HG03460 (cell line): ENCODE measurements around the gene SLC9A7.
A peak's percentile ranks its signal among the peaks of the same experiment; 100 is the strongest.
"Not testable (repeated sequence)": the region's sequence is repeated elsewhere in the genome, so short reads cannot be mapped to it uniquely, and the experiment has no call there.

Experiments
- ATAC-seq: cut with Tn5 transposase; IDR thresholded peaks from one replicate; pipeline ENCODE4 v1.9.1; 2021; ENCODE audit not compliant: unreplicated experiment

The SLC9A7 gene

GRCh38 chrX:46754586-46755061 is 4.3 kb downstream of the SLC9A7 start:
- ATAC-seq = no peak

GRCh38 chrX:46754036-46754435 is 4.9 kb downstream of the SLC9A7 start:
- ATAC-seq = no peak

- no peak for ATAC-seq
Observed at GRCh38 chrX:46750889-46751288, 8.0 kb downstream of the SLC9A7 start.

- no peak for ATAC-seq
Observed at GRCh38 chrX:46744009-46744408, 14.9 kb downstream of the SLC9A7 start.

DNA sequence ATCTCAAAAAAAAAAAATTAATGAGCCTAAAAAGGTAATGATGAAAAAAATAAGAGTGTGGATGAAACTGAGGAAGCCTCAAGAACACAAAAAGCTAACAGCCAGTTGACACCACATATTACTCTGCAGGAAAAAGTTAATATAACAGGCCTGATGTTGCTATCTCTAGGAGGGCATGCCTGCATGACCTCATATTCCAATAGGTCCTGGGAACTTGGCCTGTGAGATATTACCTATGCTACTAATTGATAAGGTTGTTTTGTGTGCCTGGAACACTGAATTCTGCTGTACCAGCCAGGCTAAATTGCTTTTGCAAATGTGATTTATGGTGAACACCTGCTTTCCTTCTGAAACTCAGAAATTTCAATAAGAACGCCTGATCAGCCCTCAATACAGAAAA is 15.9 kb downstream of the SLC9A7 start:
- ATAC-seq = no peak

GRCh38 chrX:46739736-46740135 is 19.2 kb downstream of the SLC9A7 start:
- ATAC-seq = no peak

- no peak for ATAC-seq
Observed at GRCh38 chrX:46737462-46737861, 21.5 kb downstream of the SLC9A7 start.

GRCh38 chrX:46737041-46737440 is 21.9 kb downstream of the SLC9A7 start:
- no peak for ATAC-seq

DNA sequence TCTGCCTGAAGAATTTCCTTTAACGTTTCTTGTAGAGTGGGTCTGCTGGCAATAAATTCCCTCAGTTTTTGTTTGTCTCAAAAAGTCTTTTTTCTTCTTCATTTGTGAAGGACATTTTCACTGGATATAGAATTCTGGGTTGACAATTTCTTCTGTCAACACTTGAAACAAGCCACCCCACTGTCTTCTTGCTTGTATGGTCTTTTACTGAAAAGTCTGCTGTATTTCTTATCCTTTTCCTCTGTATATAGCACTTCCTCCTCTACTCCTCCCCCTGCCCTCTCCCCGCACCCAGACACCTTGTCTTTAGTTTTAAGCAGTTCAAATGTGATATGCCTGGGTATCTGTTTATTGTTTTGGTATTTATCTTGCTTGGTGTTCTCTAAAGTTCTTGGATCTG is 23.3 kb downstream of the SLC9A7 start:
- no peak for ATAC-seq

DNA sequence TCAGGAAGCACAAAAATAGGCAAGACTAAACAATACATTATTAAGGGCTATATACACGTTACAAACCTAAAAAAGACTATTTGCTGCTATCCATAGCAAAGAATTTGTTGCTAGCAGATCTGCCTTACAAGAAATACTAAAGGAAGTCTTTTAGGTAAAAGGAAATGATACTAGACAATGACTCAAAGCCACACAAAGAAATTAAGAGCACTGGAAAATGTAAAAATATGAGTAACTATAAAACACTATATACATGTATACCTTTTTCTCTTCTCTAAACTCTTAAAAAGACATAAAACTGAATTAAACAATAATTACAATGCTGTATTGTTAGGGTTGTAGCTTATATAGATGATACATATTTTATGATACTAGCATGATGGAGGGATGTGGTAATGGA is 25.7 kb downstream of the SLC9A7 start:
- no peak for ATAC-seq

DNA sequence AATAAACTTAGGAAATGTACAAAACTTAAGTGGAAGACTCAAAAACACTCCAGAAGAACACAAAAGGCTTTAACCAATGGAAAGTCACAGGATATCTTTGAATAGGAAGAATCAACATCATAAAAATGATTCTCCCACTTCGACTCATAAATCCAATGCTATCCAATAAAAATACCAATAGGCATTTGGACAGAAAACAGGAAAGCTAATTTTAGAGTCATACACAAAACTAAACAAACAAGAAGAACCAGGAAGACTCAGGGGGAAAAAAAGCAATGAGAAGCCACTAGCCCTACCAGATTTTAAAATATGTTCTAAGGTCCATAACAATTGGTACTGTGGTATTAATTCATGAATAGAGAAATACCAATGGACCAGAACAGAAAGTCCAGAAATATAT is 28.2 kb downstream of the SLC9A7 start:
- ATAC-seq = no peak

DNA sequence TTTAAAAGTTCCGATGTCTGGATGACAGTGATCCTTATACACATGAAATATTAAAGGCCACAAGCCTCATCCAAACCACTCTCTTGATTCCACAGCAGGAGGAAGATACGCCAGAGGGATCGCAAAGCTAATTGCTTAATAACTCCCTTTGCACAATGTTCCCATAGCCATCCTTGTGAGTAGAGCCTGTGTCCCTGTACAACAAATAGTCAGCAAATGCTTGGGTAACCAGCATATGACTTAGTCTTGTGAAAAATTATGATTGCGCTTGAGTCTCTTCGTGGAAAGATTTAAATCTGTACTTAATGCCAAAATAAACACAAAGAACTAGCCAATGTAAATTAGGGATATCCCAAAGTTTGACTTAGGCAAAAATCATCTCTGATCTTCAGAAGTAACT is 31.5 kb downstream of the SLC9A7 start:
- no peak for ATAC-seq

- ATAC-seq = not testable (repeated sequence)
Observed at GRCh38 chrX:46723569-46723927, 35.4 kb downstream of the SLC9A7 start.

DNA sequence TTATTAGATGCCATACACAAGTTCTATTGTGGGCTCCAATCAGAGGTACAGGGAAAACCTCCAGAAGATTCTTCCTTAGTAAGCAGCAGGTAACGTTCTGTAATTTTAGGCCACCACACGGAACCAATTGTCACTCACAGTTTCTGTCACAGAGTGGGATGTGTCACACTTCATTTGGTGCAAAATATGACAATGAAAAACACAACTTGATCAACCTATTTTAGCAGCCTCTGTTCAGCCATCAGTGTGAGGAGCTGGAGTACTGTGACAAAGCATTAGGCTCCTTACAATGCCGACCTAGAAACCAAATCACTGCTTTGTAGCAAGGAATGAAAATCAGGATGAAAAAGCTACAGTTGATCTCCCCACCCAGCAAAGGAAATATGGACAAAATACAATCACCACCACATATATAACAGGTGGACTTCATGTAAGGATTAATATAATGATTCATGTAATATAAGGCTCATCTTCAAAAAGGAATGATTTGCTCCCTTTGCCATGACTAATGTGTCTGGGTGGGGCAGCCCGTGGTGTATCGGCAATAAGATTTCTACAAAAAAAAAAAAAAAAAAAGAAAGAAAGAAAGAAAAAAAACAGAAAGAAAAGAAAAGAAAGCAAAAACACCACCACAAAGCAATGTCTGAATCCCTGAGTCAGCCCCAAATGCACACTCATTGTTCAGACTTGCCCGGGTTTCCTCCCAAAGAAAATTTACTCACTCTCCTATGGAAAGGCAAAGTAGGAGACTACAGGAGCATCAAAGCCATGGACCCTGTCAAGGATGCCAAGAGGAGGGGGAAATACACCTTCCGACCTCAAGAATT is 36.0 kb downstream of the SLC9A7 start:
- no peak for ATAC-seq

DNA sequence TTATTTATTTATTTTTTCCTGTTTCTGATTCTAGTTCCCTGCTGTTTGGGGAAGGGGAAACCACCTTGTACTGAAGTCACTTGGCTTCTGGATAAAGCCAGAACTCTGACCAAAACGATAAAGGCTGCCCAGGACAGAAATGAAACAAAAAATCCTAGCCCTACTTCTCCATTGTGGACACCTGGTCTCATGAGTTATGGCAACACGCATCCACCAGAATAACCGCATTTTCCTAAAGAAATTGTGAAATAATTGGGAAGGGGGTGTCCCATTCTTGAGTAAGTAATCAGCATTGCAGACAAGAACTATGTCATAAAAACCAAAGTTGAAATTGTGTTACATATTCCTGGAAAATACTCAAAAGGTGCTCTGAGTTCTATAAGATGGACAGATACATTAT is 42.1 kb downstream of the SLC9A7 start:
- no peak for ATAC-seq

DNA sequence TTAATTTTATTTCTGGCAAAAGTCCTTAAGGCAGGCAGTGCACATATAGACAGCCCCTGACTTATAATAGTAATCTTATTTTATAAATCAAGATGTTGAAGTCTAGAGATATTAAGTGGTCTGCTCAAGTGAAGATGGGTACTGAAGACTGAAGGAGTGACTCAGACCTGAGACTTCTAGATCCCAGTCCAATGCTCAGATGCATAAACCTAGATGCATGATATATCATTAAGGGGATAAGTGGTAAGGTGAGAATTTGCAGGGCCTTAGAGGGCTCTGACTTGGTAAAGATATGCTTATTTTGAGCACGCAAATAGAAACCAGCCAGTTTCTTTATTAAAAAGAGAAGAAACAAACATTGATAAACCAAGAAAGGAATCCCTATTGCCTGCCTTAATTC is 42.9 kb downstream of the SLC9A7 start:
- no peak for ATAC-seq

DNA sequence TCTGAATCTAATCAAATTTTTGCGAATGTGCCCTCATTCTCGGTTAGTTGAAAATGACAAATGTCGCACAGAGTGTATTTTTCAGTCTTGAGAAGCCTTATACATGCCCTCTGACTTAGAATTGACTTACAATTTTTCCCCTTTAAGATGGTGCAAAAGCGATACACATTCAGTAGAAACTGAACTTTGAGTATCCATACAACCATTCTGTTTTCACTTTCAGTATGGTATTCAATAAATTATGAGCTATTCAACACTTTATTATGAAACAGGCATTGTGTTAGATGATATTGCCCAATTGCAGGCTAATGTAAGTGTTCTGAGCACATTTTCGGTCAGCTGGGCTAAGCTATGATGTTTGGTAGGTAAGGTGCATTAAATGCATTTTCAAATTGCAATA is 43.4 kb downstream of the SLC9A7 start:
- ATAC-seq = no peak

- peak; percentile 52 for ATAC-seq
Observed at GRCh38 chrX:46713672-46714490, 45.0 kb downstream of the SLC9A7 start.

GRCh38 chrX:46712764-46713163 is 46.2 kb downstream of the SLC9A7 start:
- ATAC-seq = no peak

GRCh38 chrX:46710927-46711623 is 47.8 kb downstream of the SLC9A7 start:
- no peak for ATAC-seq

DNA sequence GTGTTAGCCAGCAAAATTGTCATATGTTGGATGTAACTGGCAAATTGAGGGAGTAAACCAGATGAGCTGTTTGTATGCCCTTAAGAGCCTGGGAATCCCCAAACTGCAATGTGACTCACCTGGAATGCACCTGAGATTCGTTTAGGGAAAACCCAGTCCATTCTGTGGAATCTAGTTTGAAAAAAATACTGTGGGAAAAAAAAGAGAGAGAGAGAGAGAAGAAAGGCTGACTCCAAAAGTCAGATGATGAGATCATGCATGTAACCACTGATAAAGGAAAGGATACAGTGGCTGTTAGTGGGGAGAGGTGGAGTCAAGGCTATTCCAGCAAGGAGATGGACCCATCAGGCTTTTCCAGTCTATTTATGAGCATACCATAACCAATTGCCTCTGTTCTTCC is 48.5 kb downstream of the SLC9A7 start:
- ATAC-seq = no peak
